ENCODE results near the gene HTT. TPM values are rescaled to one million over a fixed set of nuclear protein-coding genes. Genes with fewer than 3 reads are reported as not detected.

Gene HTT
- total and polyA plus RNA-seq, 2 of the 13 experiments (the other 11 are each of a cell fraction or from before 2014, with no cell fraction given): 17.5 to 19.5 TPM

GRCh38 chr4:3223346-3223745 is 148.9 kb downstream of the HTT start:
- no peak for DNase-seq (ENCODE audit: low spot score)
- H3K4me2 ChIP-seq (ENCODE audit: low read depth, low read length): no peak overlapping the region
- in situ Hi-C loops (cut with HindIII; ENCODE audit: extremely low pct_ligation_motif_present, low pct_unique_long_range_greater_than_20kb): no loop called here
- no peaks in the 10 kb centered on the region for H3K27me3 ChIP-seq (ENCODE audit: control insufficient read depth in 1 of 2, insufficient read depth in 2 of 2, low read length in 2 of 2)
- ChIA-PET CTCF (ENCODE audit: low intra/inter-chr PET ratio, low total read pairs) (no interaction called here), POLR2A (no interaction called here)
- peaks cover 9% of the 10 kb centered on the region; the same call in 1 of the 2 replicates for H3K4me1 ChIP-seq (ENCODE audit: insufficient read depth, low read length)
- 100% methylated on average over 3 of the region's 11 CpGs for WGBS (ENCODE audit: low lambda C conversion rate)
- no TSS peak for BruUV-seq (replicated peaks)
- no peak overlapping the region for H3K9ac ChIP-seq (ENCODE audit: insufficient read depth, low read depth, low read length)
- no peak overlapping the region for H3K27ac ChIP-seq (ENCODE audit: extremely low read length, insufficient read depth, low read length)
- FAIRE-seq: no peak
- no peaks in the 10 kb centered on the region for H3K79me2 ChIP-seq (ENCODE audit: insufficient read depth, low read length)
- H3K36me3 ChIP-seq (replicated peaks in 1 of 2; ENCODE audit: control insufficient read depth in 1 of 2, insufficient read depth in 2 of 2, low read length in 2 of 2): peaks cover 20 to 87% of the 10 kb centered on the region in 2 experiments
- no peaks in the 10 kb centered on the region for H3K9me3 ChIP-seq (ENCODE audit: low read length)
- no peak for ATAC-seq
- no peak for TF ChIP-seq ZNF776 (CRISPR knock-in tag; IDR thresholded peaks at IDR 0.05)
- TF ChIP-seq ELF3 (CRISPR knock-in tag; IDR thresholded peaks at IDR 0.05): no peak
- TF ChIP-seq DPF2 (CRISPR knock-in tag; IDR thresholded peaks at IDR 0.05; ENCODE audit: borderline replicate concordance, low read depth): no peak
- no peak for TF ChIP-seq ZNF607 (CRISPR knock-in tag; IDR thresholded peaks at IDR 0.05; ENCODE audit: borderline replicate concordance)
- TF ChIP-seq PTBP1 (IDR thresholded peaks at IDR 0.05; ENCODE audit: low read depth, low read length, poor library complexity, severe bottlenecking): no peak
- TF ChIP-seq ZNF224 (CRISPR knock-in tag; IDR thresholded peaks at IDR 0.05): no peak
- no peaks in the 10 kb centered on the region for H4K20me1 ChIP-seq (ENCODE audit: insufficient read depth, low read length)
- no peak overlapping the region for H2AFZ ChIP-seq (ENCODE audit: low read length)
- intact Hi-C loops (cut with micrococcal nuclease; ENCODE audit: unreplicated experiment): no loop called here
- H3K4me3 ChIP-seq (replicated peaks in 1 of 3; ENCODE audit: insufficient read depth in 1 of 3, low read depth in 2 of 3, low read length in 3 of 3): no peak overlapping the region

DNA sequence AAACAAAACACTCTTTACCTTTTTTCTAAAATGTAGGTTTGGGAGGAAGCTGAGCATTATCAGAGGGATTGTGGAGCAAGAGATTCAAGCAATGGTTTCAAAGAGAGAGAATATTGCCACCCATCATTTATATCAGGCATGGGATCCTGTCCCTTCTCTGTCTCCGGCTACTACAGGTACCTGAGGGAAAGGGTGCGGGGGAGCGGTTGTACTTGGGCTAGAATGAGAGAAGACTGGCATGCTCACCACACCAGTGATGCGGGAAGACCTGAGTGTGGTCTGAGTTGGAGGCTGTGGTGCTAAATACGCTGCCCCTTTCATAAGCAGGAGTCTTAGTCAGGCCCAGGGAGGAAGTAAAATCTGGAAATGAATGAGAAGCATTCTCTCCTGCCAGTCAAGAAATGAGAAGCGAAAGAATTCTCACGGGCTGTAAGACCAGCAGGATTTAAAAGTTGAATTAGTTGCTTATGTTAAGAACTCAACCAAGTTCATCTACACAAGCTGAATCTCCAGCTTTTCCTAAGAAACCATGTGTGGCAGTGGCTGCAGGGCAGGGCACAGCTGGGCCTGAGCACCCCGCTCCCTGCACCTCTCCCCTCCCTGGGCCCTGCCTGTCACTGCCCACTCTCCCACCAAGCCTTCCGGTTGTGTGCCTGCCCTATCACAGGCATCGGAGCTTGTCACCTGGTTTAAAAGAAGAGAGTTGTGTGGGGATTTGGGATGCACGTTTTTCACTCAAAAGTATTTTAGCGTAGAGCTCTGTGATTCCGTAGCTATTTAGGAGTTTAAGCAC is 149.7 kb downstream of the HTT start:
- CTCF ChIA-PET (ENCODE audit: low intra/inter-chr PET ratio, low total read pairs): no interaction called here
- intact Hi-C loops (cut with micrococcal nuclease; ENCODE audit: unreplicated experiment) (no loop called here), in situ Hi-C loops (cut with HindIII; ENCODE audit: extremely low pct_ligation_motif_present, low pct_unique_long_range_greater_than_20kb) (no loop called here)
- H3K27me3 ChIP-seq (ENCODE audit: control insufficient read depth in 1 of 2, insufficient read depth in 2 of 2, low read length in 2 of 2): no peaks in the 10 kb centered on the region
- POLR2A ChIA-PET: no interaction called here
- peaks cover 9% of the 10 kb centered on the region; the same call in 1 of the 2 replicates for H3K4me1 ChIP-seq (ENCODE audit: insufficient read depth, low read length)
- no peak overlapping the region for H3K27ac ChIP-seq (ENCODE audit: extremely low read length, insufficient read depth, low read length)
- no peaks in the 10 kb centered on the region for H3K9me3 ChIP-seq (ENCODE audit: low read length)
- no peaks in the 10 kb centered on the region for H3K79me2 ChIP-seq (ENCODE audit: insufficient read depth, low read length)
- FAIRE-seq: no peak
- H2AFZ ChIP-seq (ENCODE audit: low read length): no peak overlapping the region
- no peak for DNase-seq (ENCODE audit: low spot score)
- no TSS peak for BruUV-seq (replicated peaks)
- H3K4me2 ChIP-seq (ENCODE audit: low read depth, low read length): no peak overlapping the region
- no peaks in the 10 kb centered on the region for H4K20me1 ChIP-seq (ENCODE audit: insufficient read depth, low read length)
- ATAC-seq: no peak
- peaks cover 24 to 89% of the 10 kb centered on the region in 2 experiments for H3K36me3 ChIP-seq (replicated peaks in 1 of 2; ENCODE audit: control insufficient read depth in 1 of 2, insufficient read depth in 2 of 2, low read length in 2 of 2)
- H3K9ac ChIP-seq (ENCODE audit: insufficient read depth, low read depth, low read length): no peak overlapping the region
- 94% methylated on average over 12 of the region's 13 CpGs for WGBS (ENCODE audit: low lambda C conversion rate)
- no peak overlapping the region for H3K4me3 ChIP-seq (replicated peaks in 1 of 3; ENCODE audit: insufficient read depth in 1 of 3, low read depth in 2 of 3, low read length in 3 of 3)
- TF ChIP-seq ZNF782 (CRISPR knock-in tag; IDR thresholded peaks at IDR 0.05; ENCODE audit: borderline replicate concordance) (no peak), NFAT5 (CRISPR knock-in tag; IDR thresholded peaks at IDR 0.05) (no peak), SIX4 (CRISPR knock-in tag; IDR thresholded peaks at IDR 0.05) (no peak), ZNF546 (CRISPR knock-in tag; conservative IDR thresholded peaks at IDR 0.05) (no peak), SOX5 (CRISPR knock-in tag; IDR thresholded peaks at IDR 0.05; ENCODE audit: borderline replicate concordance) (no peak)

Data from HepG2 (cell line).